ENCODE data around the gene LRRK1.

LRRK1 gene

DNA sequence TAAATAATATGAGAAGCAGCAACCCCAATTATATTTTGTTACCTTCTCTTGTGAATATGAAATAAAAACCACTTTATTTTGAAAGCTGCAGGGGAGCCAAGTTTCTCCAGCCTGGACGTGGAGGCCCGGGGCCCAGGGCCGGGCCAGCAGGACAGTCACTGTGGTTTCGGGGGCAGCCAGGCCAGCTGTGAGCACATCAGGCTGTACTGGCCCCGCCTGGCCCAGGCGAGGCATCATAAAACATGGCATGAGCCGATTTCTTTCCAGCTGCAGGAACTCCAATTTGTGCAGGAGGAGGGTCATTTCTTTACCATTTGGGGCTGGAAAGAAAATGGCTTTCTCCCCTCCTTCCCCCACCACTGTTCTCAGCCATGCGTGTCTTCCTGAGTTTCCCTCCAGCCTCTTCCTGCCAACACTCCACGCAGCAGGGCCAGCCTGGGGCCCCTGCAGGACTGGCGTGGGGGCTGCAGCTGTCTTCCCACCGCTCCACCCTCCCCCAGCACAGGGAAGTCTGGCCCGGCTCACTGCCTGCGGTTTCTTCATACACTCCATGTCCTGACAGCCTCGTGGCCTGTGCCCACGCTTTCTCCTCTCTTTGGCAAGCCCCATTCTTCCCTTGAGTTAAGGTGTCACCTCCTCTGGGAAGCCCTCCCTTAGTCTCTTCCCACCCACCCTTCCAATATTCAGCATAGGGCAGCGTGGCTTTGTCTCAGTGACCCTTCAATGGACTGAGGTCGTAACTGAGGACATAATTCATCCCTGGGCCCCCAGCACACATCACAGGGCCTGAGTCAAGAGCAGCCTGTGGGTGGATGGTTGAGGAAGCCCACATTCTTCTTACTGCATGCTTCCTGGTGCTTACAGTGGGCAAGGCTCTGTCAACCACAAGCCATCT, 196.9 kb downstream of the LRRK1 start:
- no peak overlapping the region for H3K27ac ChIP-seq
- TF ChIP-seq, protein P1, sequence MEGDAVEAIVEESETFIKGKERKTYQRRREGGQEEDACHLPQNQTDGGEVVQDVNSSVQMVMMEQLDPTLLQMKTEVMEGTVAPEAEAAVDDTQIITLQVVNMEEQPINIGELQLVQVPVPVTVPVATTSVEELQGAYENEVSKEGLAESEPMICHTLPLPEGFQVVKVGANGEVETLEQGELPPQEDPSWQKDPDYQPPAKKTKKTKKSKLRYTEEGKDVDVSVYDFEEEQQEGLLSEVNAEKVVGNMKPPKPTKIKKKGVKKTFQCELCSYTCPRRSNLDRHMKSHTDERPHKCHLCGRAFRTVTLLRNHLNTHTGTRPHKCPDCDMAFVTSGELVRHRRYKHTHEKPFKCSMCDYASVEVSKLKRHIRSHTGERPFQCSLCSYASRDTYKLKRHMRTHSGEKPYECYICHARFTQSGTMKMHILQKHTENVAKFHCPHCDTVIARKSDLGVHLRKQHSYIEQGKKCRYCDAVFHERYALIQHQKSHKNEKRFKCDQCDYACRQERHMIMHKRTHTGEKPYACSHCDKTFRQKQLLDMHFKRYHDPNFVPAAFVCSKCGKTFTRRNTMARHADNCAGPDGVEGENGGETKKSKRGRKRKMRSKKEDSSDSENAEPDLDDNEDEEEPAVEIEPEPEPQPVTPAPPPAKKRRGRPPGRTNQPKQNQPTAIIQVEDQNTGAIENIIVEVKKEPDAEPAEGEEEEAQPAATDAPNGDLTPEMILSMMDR (conservative IDR thresholded peaks at IDR 0.05): no peak

DNA sequence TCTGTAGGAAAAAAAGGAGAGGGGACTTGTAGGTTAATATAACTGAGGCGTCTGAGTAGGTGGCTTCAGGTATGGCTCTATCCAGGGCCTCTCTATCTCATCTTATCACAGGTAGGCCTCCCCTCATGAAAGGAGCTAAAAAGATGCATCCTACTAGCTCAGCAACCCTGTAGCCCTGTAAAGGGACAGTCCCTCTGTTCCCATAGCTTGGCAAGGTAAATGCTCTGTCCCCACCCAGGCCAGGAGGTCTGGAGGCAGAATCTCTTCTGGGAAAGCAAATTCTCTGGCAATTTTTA, 197.5 kb downstream of the LRRK1 start:
- TF ChIP-seq, protein P1 (conservative IDR thresholded peaks at IDR 0.05): no peak
- H3K27ac ChIP-seq: no peak overlapping the region

DNA sequence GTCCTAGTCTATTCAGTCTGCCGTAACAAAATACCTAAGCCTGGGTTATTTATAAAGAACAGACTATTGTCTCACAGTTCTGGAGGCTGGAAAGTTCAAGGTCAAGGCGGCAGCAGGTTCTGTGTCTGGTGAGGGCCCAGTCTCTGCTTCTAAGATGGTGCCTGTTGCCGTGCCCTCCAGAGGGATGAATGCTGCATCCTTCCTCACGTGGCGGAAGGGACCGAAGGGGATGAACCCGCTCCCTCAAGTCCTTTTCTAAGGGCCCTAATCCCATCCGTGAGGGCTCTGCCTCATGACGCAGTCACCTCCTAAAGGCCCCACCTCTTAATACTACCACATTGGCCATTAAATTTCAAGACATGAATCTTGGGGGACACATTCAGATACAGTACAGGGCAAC, 199.0 kb downstream of the LRRK1 start:
- TF ChIP-seq, protein P1 (conservative IDR thresholded peaks at IDR 0.05): no peak
- no peak overlapping the region for H3K27ac ChIP-seq

DNA sequence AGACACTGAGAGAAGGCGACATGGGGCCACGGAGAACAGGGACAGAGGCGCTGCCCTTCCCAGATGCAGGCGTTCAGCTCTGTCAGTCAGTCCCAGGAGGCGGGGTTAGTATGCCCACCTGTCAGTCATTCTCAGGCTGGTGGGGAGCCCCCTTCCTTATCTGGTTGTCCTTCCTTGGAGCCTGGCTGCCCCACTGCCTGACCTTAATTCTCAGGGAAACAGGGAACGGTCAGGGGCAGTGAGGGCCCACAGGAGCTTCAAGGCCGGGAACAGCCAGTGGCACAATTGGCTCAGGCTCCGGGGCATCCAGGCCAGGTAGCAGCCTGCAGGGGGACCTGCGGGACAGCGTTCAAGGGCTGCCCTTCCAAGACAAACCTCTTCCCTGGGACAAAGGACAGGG, 199.5 kb downstream of the LRRK1 start:
- no peak overlapping the region for H3K27ac ChIP-seq
- TF ChIP-seq, protein P1 (conservative IDR thresholded peaks at IDR 0.05): no peak

DNA sequence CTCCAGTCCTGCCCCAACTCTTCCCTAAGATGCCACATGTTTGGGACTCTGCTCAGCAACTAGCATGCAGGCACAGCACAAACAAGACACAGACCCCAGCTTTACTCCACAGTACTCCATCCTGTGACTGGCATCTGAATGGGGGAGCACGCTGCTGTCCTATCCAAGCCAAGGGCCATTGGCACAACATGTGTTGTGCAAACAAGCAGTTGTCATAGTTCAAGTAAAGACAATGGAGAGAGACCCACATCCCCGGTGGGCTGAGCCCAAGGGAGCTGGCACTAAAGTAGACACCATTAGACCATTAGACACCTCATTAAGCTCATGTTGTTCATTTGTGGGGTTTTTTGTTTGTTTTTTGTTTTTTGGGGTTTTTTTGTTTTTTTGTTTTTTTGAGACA, 200.0 kb downstream of the LRRK1 start:
- TF ChIP-seq, protein P1 (conservative IDR thresholded peaks at IDR 0.05): no peak
- no peak overlapping the region for H3K27ac ChIP-seq

Data from VCaP (cell line).